H1 (cell line): Measurements from ENCODE around the gene TUBA3D. TPM values are rescaled to one million over a fixed set of nuclear protein-coding genes. Genes with fewer than 3 reads are reported as not detected.

Source experiments
- CTCF ChIA-PET: fragments of 300-600 bp; sonication (Branson Sonifier 250); formaldehyde crosslinking; loops from one replicate; lab custom pipeline; 2021; ENCODE audit not compliant: partially characterized antibody; lab: Charles Lee
- POLR2A ChIA-PET: fragments of 300-600 bp; sonication (Branson Sonifier 250); formaldehyde crosslinking; loops from one replicate; lab custom pipeline; 2021; ENCODE audit warnings: inconsistent platforms; ENCODE audit not compliant: partially characterized antibody; lab: Charles Lee
- DNase-seq, 2 experiments: peaks; one replicate each; pipeline versions ENCODE4 v3.0.0 to v3.0.0-alpha.2; 2010 to 2022; ENCODE audit warnings: low spot score in 2 of 2, low read depth in 1 of 2, mixed read lengths in 1 of 2
- FAIRE-seq: peaks from 2 replicates; lab custom pipeline; 2011; peaks lifted over from hg19 to GRCh38; lab: Jason Lieb, UNC
- H2AFZ ChIP-seq: 2 replicates; pipeline ENCODE4 v1.8.1; 2012; ENCODE audit warnings: low read length, inconsistent platforms
- H2AK5ac ChIP-seq: 2 replicates; pipeline ENCODE4 v1.6.1; 2013; ENCODE audit warnings: low read depth, low read length
- H2BK120ac ChIP-seq: replicated peaks from 2 replicates; pipeline ENCODE3; 2013; ENCODE audit warnings: low read depth, low read length, inconsistent platforms
- H2BK12ac ChIP-seq: 2 replicates; pipeline ENCODE4 v1.6.1; 2013; ENCODE audit warnings: low read depth, low read length
- H2BK15ac ChIP-seq: 2 replicates; pipeline ENCODE4 v1.6.1; 2013; ENCODE audit warnings: low read length
- H2BK20ac ChIP-seq: 2 replicates; pipeline ENCODE4 v1.6.1; 2013; ENCODE audit warnings: low read length
- H2BK5ac ChIP-seq: 2 replicates; pipeline ENCODE4 v1.6.1; 2013; ENCODE audit warnings: low read depth, low read length
- H3K14ac ChIP-seq: 2 replicates; pipeline ENCODE4 v1.6.1; 2013; ENCODE audit warnings: inconsistent platforms; ENCODE audit not compliant: insufficient read length
- H3K18ac ChIP-seq: 2 replicates; pipeline ENCODE4 v1.6.1; 2013; ENCODE audit warnings: low read length; ENCODE audit errors: extremely low read depth
- H3K23ac ChIP-seq: 2 replicates; pipeline ENCODE4 v1.6.1; 2013; ENCODE audit warnings: inconsistent platforms; ENCODE audit not compliant: insufficient read length
- H3K23me2 ChIP-seq: 2 replicates; pipeline ENCODE4 v1.6.1; 2013; ENCODE audit warnings: low read depth, low read length
- H3K27ac ChIP-seq: 2 replicates; pipeline ENCODE4 v1.6.1; 2011; ENCODE audit warnings: low read depth, low read length, inconsistent platforms
- H3K27me3 ChIP-seq, 4 experiments: replicated peaks in 1 of 4; 1 replicate in 1 of 4; 2 replicates in 3 of 4; pipeline versions ENCODE4 v1.6.1 to v1.8.1; 2011 to 2013; ENCODE audit warnings: low read length in 3 of 4, mild to moderate bottlenecking in 3 of 4, inconsistent platforms in 2 of 4, mixed read lengths in 2 of 4, moderate library complexity in 1 of 4; ENCODE audit not compliant: control insufficient read depth in 3 of 4, insufficient read depth in 3 of 4; ENCODE audit errors: extremely low read depth in 1 of 4
- H3K36me3 ChIP-seq, 4 experiments: 2 replicates each; pipeline versions ENCODE4 v1.6.1 to v1.8.1; 2011 to 2013; ENCODE audit warnings: mild to moderate bottlenecking in 4 of 4, low read length in 3 of 4, moderate library complexity in 2 of 4, control low read depth in 1 of 4, inconsistent platforms in 1 of 4; ENCODE audit not compliant: insufficient read depth in 4 of 4, control insufficient read depth in 2 of 4
- H3K4ac ChIP-seq: replicated peaks from 2 replicates; pipeline ENCODE3; 2013; ENCODE audit warnings: low read length, low read depth, mixed read lengths, inconsistent platforms; ENCODE audit not compliant: insufficient read length
- H3K4me1 ChIP-seq, 4 experiments: replicated peaks in 1 of 4; 1 replicate in 1 of 4; 2 replicates in 3 of 4; pipeline versions ENCODE4 v1.6.1 to v1.8.1; 2011 to 2013; ENCODE audit warnings: low read length in 3 of 4, inconsistent platforms in 2 of 4, mixed read lengths in 1 of 4; ENCODE audit not compliant: insufficient read depth in 4 of 4, control insufficient read depth in 3 of 4
- H3K4me2 ChIP-seq, 2 experiments: 2 replicates each; pipeline versions ENCODE4 v1.6.1 to v1.8.1; 2011 to 2013; ENCODE audit warnings: low read depth in 2 of 2, low read length in 2 of 2, control low read depth in 1 of 2, inconsistent platforms in 1 of 2, mild to moderate bottlenecking in 1 of 2; ENCODE audit not compliant: insufficient read depth in 1 of 2
- H3K4me3 ChIP-seq, 4 experiments: fragments of 200-600, 300-600 bp in 1 of 4; sonication (generic), shearing (Covaris generic), sonication (Bioruptor Twin) in 1 of 4; 2 replicates each; pipeline versions ENCODE4 v1.5.1 to v1.8.1; 2011 to 2016; ENCODE audit warnings: low read length in 4 of 4, low read depth in 3 of 4, control low read depth in 2 of 4, inconsistent platforms in 2 of 4, mild to moderate bottlenecking in 2 of 4, mixed read lengths in 1 of 4, moderate library complexity in 1 of 4; ENCODE audit not compliant: insufficient read depth in 2 of 4; ENCODE audit errors: extremely low read depth in 1 of 4
- H3K56ac ChIP-seq: replicated peaks from 2 replicates; pipeline ENCODE3; 2013; ENCODE audit warnings: low read depth, mild to moderate bottlenecking, mixed read lengths, low read length, inconsistent platforms; ENCODE audit not compliant: insufficient read length
- H3K79me1 ChIP-seq: 2 replicates; pipeline ENCODE4 v1.6.1; 2013; ENCODE audit warnings: low read depth, low read length, control low read depth
- H3K79me2 ChIP-seq, 2 experiments: 2 replicates each; pipeline versions ENCODE4 v1.6.1 to v1.8.1; 2012 to 2013; ENCODE audit warnings: low read length in 2 of 2, mild to moderate bottlenecking in 2 of 2, inconsistent platforms in 1 of 2; ENCODE audit not compliant: insufficient read depth in 2 of 2, control insufficient read depth in 1 of 2
- H3K9ac ChIP-seq, 4 experiments: replicated peaks in 1 of 4; 1 replicate in 1 of 4; 2 replicates in 3 of 4; pipeline versions ENCODE4 v1.6.1 to v1.8.1; 2011 to 2013; ENCODE audit warnings: low read depth in 3 of 4, low read length in 3 of 4, control low read depth in 2 of 4, mild to moderate bottlenecking in 2 of 4, moderate library complexity in 2 of 4, inconsistent platforms in 1 of 4; ENCODE audit errors: extremely low read depth in 1 of 4
- H3K9me3 ChIP-seq, 2 experiments: 2 replicates each; pipeline versions ENCODE4 v1.6.1 to v1.8.1; 2012 to 2013; ENCODE audit warnings: mild to moderate bottlenecking in 2 of 2, moderate library complexity in 2 of 2, control low read depth in 1 of 2, inconsistent platforms in 1 of 2, low read depth in 1 of 2, low read length in 1 of 2, mixed read lengths in 1 of 2; ENCODE audit not compliant: insufficient read depth in 2 of 2
- H4K20me1 ChIP-seq, 2 experiments: replicated peaks in 1 of 2; 2 replicates each; pipeline versions ENCODE3 to v1.8.1; 2011 to 2013; ENCODE audit warnings: inconsistent platforms in 2 of 2, low read length in 2 of 2, mild to moderate bottlenecking in 1 of 2; ENCODE audit not compliant: insufficient read depth in 2 of 2, control insufficient read depth in 1 of 2
- H4K5ac ChIP-seq: 2 replicates; pipeline ENCODE4 v1.6.1; 2013; ENCODE audit warnings: low read length, low read depth, mixed read lengths, inconsistent platforms; ENCODE audit not compliant: insufficient read length
- H4K8ac ChIP-seq: 2 replicates; pipeline ENCODE4 v1.8.0; 2013; ENCODE audit warnings: mild to moderate bottlenecking, moderate library complexity, low read length, inconsistent platforms; ENCODE audit not compliant: insufficient read depth; ENCODE audit errors: extremely low read depth
- H4K91ac ChIP-seq: replicated peaks from 2 replicates; pipeline ENCODE3; 2013; ENCODE audit warnings: low read length, mixed read lengths, inconsistent platforms; ENCODE audit not compliant: insufficient read length
- BRCA1 ChIP-seq: IDR thresholded peaks from 2 replicates; pipeline ENCODE4 v1.6.1; 2012; ENCODE audit warnings: low read depth, low read length, improper control_type of control experiment
- CBX5 ChIP-seq: fragments of 300-800, 300-1000 bp; sonication (generic); IDR thresholded peaks from 2 replicates; pipeline ENCODE4 v1.7.1; 2016; ENCODE audit warnings: antibody characterized with exemption, low read length, low read depth
- CTCF ChIP-seq, 3 experiments: IDR thresholded peaks; 1 replicate in 2 of 3; 2 replicates in 1 of 3; pipeline versions ENCODE4 v1.5.1 to v1.6.1; 2011; ENCODE audit warnings: low read length in 3 of 3, mild to moderate bottlenecking in 3 of 3, inconsistent platforms in 2 of 3, low read depth in 1 of 3, moderate library complexity in 1 of 3; ENCODE audit not compliant: insufficient read depth in 1 of 3; ENCODE audit errors: control extremely low read depth in 1 of 3
- KDM4A ChIP-seq: IDR thresholded peaks from one replicate; pipeline ENCODE4 v1.7.1; 2012; ENCODE audit warnings: low read depth, mild to moderate bottlenecking, moderate library complexity, low read length, inconsistent platforms; ENCODE audit not compliant: severe bottlenecking
- NANOG ChIP-seq: IDR thresholded peaks from 2 replicates; pipeline ENCODE4 v1.6.1; 2011; ENCODE audit warnings: low read length, low read depth, mild to moderate bottlenecking, inconsistent platforms; ENCODE audit not compliant: insufficient read depth, poor library complexity, severe bottlenecking
- POLR2AphosphoS5 ChIP-seq: IDR thresholded peaks from 2 replicates; pipeline ENCODE4 v1.6.1; 2011; ENCODE audit warnings: low read depth, low read length
- RAD21 ChIP-seq, 2 experiments: IDR thresholded peaks in 1 of 2; conservative IDR thresholded peaks in 1 of 2; 2 replicates each; pipeline ENCODE4 v1.6.1; 2011; ENCODE audit warnings: low read depth in 2 of 2, low read length in 2 of 2, improper control_type of control experiment in 1 of 2, inconsistent platforms in 1 of 2, mild to moderate bottlenecking in 1 of 2, moderate library complexity in 1 of 2
- SIN3A ChIP-seq, 2 experiments: IDR thresholded peaks in 1 of 2; conservative IDR thresholded peaks in 1 of 2; 2 replicates each; pipeline ENCODE4 v1.6.1; 2011 to 2012; ENCODE audit warnings: low read length in 2 of 2, improper control_type of control experiment in 1 of 2, low read depth in 1 of 2, mild to moderate bottlenecking in 1 of 2
- SP4 ChIP-seq: IDR thresholded peaks from 2 replicates; pipeline ENCODE4 v1.6.1; 2012; ENCODE audit warnings: low read length, inconsistent platforms
- WGBS, 2 experiments: shearing (Covaris generic) in 1 of 2; methylation state at CpG; one replicate each; pipeline versions ENCODE4 v1.1.6 to v1.1.7; 2013 to 2015; ENCODE audit warnings: low lambda C conversion rate in 2 of 2, mixed read lengths in 2 of 2, inconsistent platforms in 1 of 2, low coverage in 1 of 2, missing lambda C conversion rate in 1 of 2; ENCODE audit not compliant: insufficient replicate concordance in 2 of 2, insufficient coverage in 1 of 2, insufficient read length in 1 of 2; ENCODE audit errors: extremely low coverage in 1 of 2, missing lambda C conversion rate in 1 of 2; 5-methylcytosine and 5-hydroxymethylcytosine counted together
- polyA plus RNA-seq, 7 experiments: library from polyadenylated mRNA; depleted of rRNA in 3 of 7; stranded (reverse) in 5 of 7; unstranded in 2 of 7; fragments of >200 nt in 5 of 7; fragments of 200-250 nt in 2 of 7; gene quantifications; 1 replicate in 5 of 7; 2 replicates in 1 of 7; 4 replicates in 1 of 7; pipeline versions ENCODE4 v1.2.1 to v1.2.3, GENCODE V29; 2011 to 2013; ENCODE audit warnings: missing spikeins in 2 of 7, mixed read lengths in 2 of 7
- total RNA-seq: library from RNA; stranded (reverse); fragmentation: NEBNext Ultra II Directional; extraction: Animal tissue kit (Norgen Biotek cat#: 25700); gene quantifications from 2 replicates; pipeline ENCODE4 v1.2.1, GENCODE V29; 2021

The TUBA3D gene
- total and polyA plus RNA-seq, 2 of the 8 experiments (the other 6 are each of a cell fraction or from before 2014, with no cell fraction given) = 0.15 TPM; not detected in 1

- H3K4me2 ChIP-seq = no peak overlapping the region
- FAIRE-seq (no peak), DNase-seq (no peak)
- H2AFZ ChIP-seq = no peak overlapping the region
- H3K14ac ChIP-seq = no peak overlapping the region
- WGBS, 2 experiments = 97% methylated on average over 16 of the region's 17 CpGs; no CpG with 5 or more reads in 1 of the 2 experiments
- no peak overlapping the region for H4K91ac ChIP-seq
- no peak overlapping the region for H2BK120ac ChIP-seq
- H2AK5ac ChIP-seq = no peak overlapping the region
- no peaks in the 10 kb centered on the region for H3K79me2 ChIP-seq
- peaks cover 2% of the 10 kb centered on the region; the same call in 1 of the 2 replicates for H3K79me1 ChIP-seq
- H3K27ac ChIP-seq = no peak overlapping the region
- no peak overlapping the region for H3K4ac ChIP-seq
- no peak overlapping the region for H2BK15ac ChIP-seq
- H3K9ac ChIP-seq = no peak overlapping the region
- H3K23ac ChIP-seq = no peak overlapping the region
- CTCF ChIA-PET = interaction anchor here (1.1 kb wide), 1 partner anchor 10 kb away, joined by 5 read pairs; no protein-coding TSS in a partner anchor
- H2BK12ac ChIP-seq = no peak overlapping the region
- no peaks in the 10 kb centered on the region for H3K4me1 ChIP-seq
- H3K36me3 ChIP-seq = peaks cover 2 to 39% (median 12%) of the 10 kb centered on the region in 4 experiments; a peak in 6 of 8 replicates
- H4K5ac ChIP-seq = no peak overlapping the region
- H3K56ac ChIP-seq = no peak overlapping the region
- no peak overlapping the region for H2BK5ac ChIP-seq
- H2BK20ac ChIP-seq = no peak overlapping the region
- POLR2A ChIA-PET = no interaction called here
- no peak overlapping the region for H3K4me3 ChIP-seq
- H3K9me3 ChIP-seq = no peaks in the 10 kb centered on the region
- H4K8ac ChIP-seq = no peak overlapping the region
- H4K20me1 ChIP-seq = peaks cover 1 to 4% of the 10 kb centered on the region in 2 experiments
- no peaks in the 10 kb centered on the region for H3K23me2 ChIP-seq
- no peaks in the 10 kb centered on the region for H3K27me3 ChIP-seq
- no peak overlapping the region for H3K18ac ChIP-seq
- TF ChIP-seq BRCA1 = no peak
- no peak for TF ChIP-seq CBX5
- TF ChIP-seq SIN3A (conservative IDR thresholded peaks at IDR 0.05 in 1 of 2, IDR thresholded peaks at IDR 0.05 in 1 of 2; ENCODE audit: low read depth in 1 of 2, low read length in 2 of 2) = no peak
- TF ChIP-seq KDM4A = no peak
- no peak for TF ChIP-seq CTCF (IDR thresholded peaks at IDR 0.05; ENCODE audit: control extremely low read depth in 1 of 3, insufficient read depth in 1 of 3, low read depth in 1 of 3, low read length in 3 of 3)
- TF ChIP-seq RAD21 (IDR thresholded peaks at IDR 0.05 in 1 of 2, conservative IDR thresholded peaks at IDR 0.05 in 1 of 2; ENCODE audit: low read depth in 2 of 2, low read length in 2 of 2) = no peak
- no peak for TF ChIP-seq SP4
- no peak for TF ChIP-seq POLR2AphosphoS5
- TF ChIP-seq NANOG = no peak
Observed at GRCh38 chr2:131517106-131517831, 41.4 kb downstream of the TUBA3D start.
